Urothelium cell line (cell line): ENCODE data around the gene SELENOM.

Source experiments
- DNase-seq: peaks from one replicate; pipeline ENCODE4 v3.0.0; 2011; ENCODE audit warnings: low spot score, mixed read lengths
- FAIRE-seq: peaks from 2 replicates; lab custom pipeline; 2011; peaks lifted over from hg19 to GRCh38; lab: Jason Lieb, UNC

The SELENOM gene

GRCh38 chr22:31093086-31093850, 14.1 kb downstream of the SELENOM start:
- DNase-seq (no peak), FAIRE-seq (no peak)

- FAIRE-seq: no peak
- DNase-seq: no peak
Measured at GRCh38 chr22:31092161-31092560, 15.2 kb downstream of the SELENOM start.

GRCh38 chr22:31091106-31091975, 16.0 kb downstream of the SELENOM start:
- FAIRE-seq (peak; percentile 53), DNase-seq (no peak)

GRCh38 chr22:31090217-31091085, 16.9 kb downstream of the SELENOM start:
- FAIRE-seq: peak; percentile 5
- DNase-seq: no peak

GRCh38 chr22:31089160-31090100, 17.9 kb downstream of the SELENOM start:
- DNase-seq (peak; percentile 49), FAIRE-seq (no peak)

GRCh38 chr22:31088233-31088986, 19.0 kb downstream of the SELENOM start:
- DNase-seq (no peak), FAIRE-seq (peak; percentile 86)

- DNase-seq: no peak
- peak; percentile 27 for FAIRE-seq
Measured at GRCh38 chr22:31087744-31088215, 19.6 kb downstream of the SELENOM start.

GRCh38 chr22:31086703-31087330, 20.6 kb downstream of the SELENOM start:
- FAIRE-seq (no peak), DNase-seq (no peak)

GRCh38 chr22:31085928-31086327, 21.4 kb downstream of the SELENOM start:
- no peak for FAIRE-seq
- no peak for DNase-seq

GRCh38 chr22:31085493-31085824, 21.9 kb downstream of the SELENOM start:
- DNase-seq (peak; percentile 67), FAIRE-seq (peak; percentile 42)

- FAIRE-seq: no peak
- DNase-seq: peak; percentile 93
Measured at GRCh38 chr22:31084811-31085492, 22.4 kb downstream of the SELENOM start.

- peak; percentile 53 for FAIRE-seq
- no peak for DNase-seq
Measured at GRCh38 chr22:31083923-31084810, 23.2 kb downstream of the SELENOM start.

GRCh38 chr22:31083377-31083768, 24.0 kb downstream of the SELENOM start:
- FAIRE-seq (no peak), DNase-seq (no peak)

- FAIRE-seq (peak; percentile 32), DNase-seq (peak; percentile 83)
Measured at GRCh38 chr22:31082606-31083376, 24.6 kb downstream of the SELENOM start.

GRCh38 chr22:31081963-31082605, 25.3 kb downstream of the SELENOM start:
- no peak for DNase-seq
- no peak for FAIRE-seq
